H1 (cell line): ENCODE measurements around the gene SPPL2B. TPM values are rescaled to one million over a fixed set of nuclear protein-coding genes. Genes with fewer than 3 reads are reported as not detected.

Experiments
- CTCF ChIA-PET: fragments of 300-600 bp; sonication (Branson Sonifier 250); formaldehyde crosslinking; loops from one replicate; lab custom pipeline; 2021; ENCODE audit not compliant: partially characterized antibody; lab: Charles Lee
- POLR2A ChIA-PET: fragments of 300-600 bp; sonication (Branson Sonifier 250); formaldehyde crosslinking; loops from one replicate; lab custom pipeline; 2021; ENCODE audit warnings: inconsistent platforms; ENCODE audit not compliant: partially characterized antibody; lab: Charles Lee
- DNase-seq, 2 experiments: peaks; one replicate each; pipeline versions ENCODE4 v3.0.0 to v3.0.0-alpha.2; 2010 to 2022; ENCODE audit warnings: low spot score in 2 of 2, low read depth in 1 of 2, mixed read lengths in 1 of 2
- FAIRE-seq: peaks from 2 replicates; lab custom pipeline; 2011; peaks lifted over from hg19 to GRCh38; lab: Jason Lieb, UNC
- H2AFZ ChIP-seq: 2 replicates; pipeline ENCODE4 v1.8.1; 2012; ENCODE audit warnings: low read length, inconsistent platforms
- H2AK5ac ChIP-seq: 2 replicates; pipeline ENCODE4 v1.6.1; 2013; ENCODE audit warnings: low read depth, low read length
- H2BK120ac ChIP-seq: replicated peaks from 2 replicates; pipeline ENCODE3; 2013; ENCODE audit warnings: low read depth, low read length, inconsistent platforms
- H2BK12ac ChIP-seq: 2 replicates; pipeline ENCODE4 v1.6.1; 2013; ENCODE audit warnings: low read depth, low read length
- H2BK15ac ChIP-seq: 2 replicates; pipeline ENCODE4 v1.6.1; 2013; ENCODE audit warnings: low read length
- H2BK20ac ChIP-seq: 2 replicates; pipeline ENCODE4 v1.6.1; 2013; ENCODE audit warnings: low read length
- H2BK5ac ChIP-seq: 2 replicates; pipeline ENCODE4 v1.6.1; 2013; ENCODE audit warnings: low read depth, low read length
- H3K14ac ChIP-seq: 2 replicates; pipeline ENCODE4 v1.6.1; 2013; ENCODE audit warnings: inconsistent platforms; ENCODE audit not compliant: insufficient read length
- H3K18ac ChIP-seq: 2 replicates; pipeline ENCODE4 v1.6.1; 2013; ENCODE audit warnings: low read length; ENCODE audit errors: extremely low read depth
- H3K23ac ChIP-seq: 2 replicates; pipeline ENCODE4 v1.6.1; 2013; ENCODE audit warnings: inconsistent platforms; ENCODE audit not compliant: insufficient read length
- H3K23me2 ChIP-seq: 2 replicates; pipeline ENCODE4 v1.6.1; 2013; ENCODE audit warnings: low read depth, low read length
- H3K27ac ChIP-seq: 2 replicates; pipeline ENCODE4 v1.6.1; 2011; ENCODE audit warnings: low read depth, low read length, inconsistent platforms
- H3K27me3 ChIP-seq, 4 experiments: replicated peaks in 1 of 4; 1 replicate in 1 of 4; 2 replicates in 3 of 4; pipeline versions ENCODE4 v1.6.1 to v1.8.1; 2011 to 2013; ENCODE audit warnings: low read length in 3 of 4, mild to moderate bottlenecking in 3 of 4, inconsistent platforms in 2 of 4, mixed read lengths in 2 of 4, moderate library complexity in 1 of 4; ENCODE audit not compliant: control insufficient read depth in 3 of 4, insufficient read depth in 3 of 4; ENCODE audit errors: extremely low read depth in 1 of 4
- H3K36me3 ChIP-seq, 4 experiments: 2 replicates each; pipeline versions ENCODE4 v1.6.1 to v1.8.1; 2011 to 2013; ENCODE audit warnings: mild to moderate bottlenecking in 4 of 4, low read length in 3 of 4, moderate library complexity in 2 of 4, control low read depth in 1 of 4, inconsistent platforms in 1 of 4; ENCODE audit not compliant: insufficient read depth in 4 of 4, control insufficient read depth in 2 of 4
- H3K4ac ChIP-seq: replicated peaks from 2 replicates; pipeline ENCODE3; 2013; ENCODE audit warnings: low read length, low read depth, mixed read lengths, inconsistent platforms; ENCODE audit not compliant: insufficient read length
- H3K4me1 ChIP-seq, 4 experiments: replicated peaks in 1 of 4; 1 replicate in 1 of 4; 2 replicates in 3 of 4; pipeline versions ENCODE4 v1.6.1 to v1.8.1; 2011 to 2013; ENCODE audit warnings: low read length in 3 of 4, inconsistent platforms in 2 of 4, mixed read lengths in 1 of 4; ENCODE audit not compliant: insufficient read depth in 4 of 4, control insufficient read depth in 3 of 4
- H3K4me2 ChIP-seq, 2 experiments: 2 replicates each; pipeline versions ENCODE4 v1.6.1 to v1.8.1; 2011 to 2013; ENCODE audit warnings: low read depth in 2 of 2, low read length in 2 of 2, control low read depth in 1 of 2, inconsistent platforms in 1 of 2, mild to moderate bottlenecking in 1 of 2; ENCODE audit not compliant: insufficient read depth in 1 of 2
- H3K4me3 ChIP-seq, 4 experiments: fragments of 200-600, 300-600 bp in 1 of 4; sonication (generic), shearing (Covaris generic), sonication (Bioruptor Twin) in 1 of 4; 2 replicates each; pipeline versions ENCODE4 v1.5.1 to v1.8.1; 2011 to 2016; ENCODE audit warnings: low read length in 4 of 4, low read depth in 3 of 4, control low read depth in 2 of 4, inconsistent platforms in 2 of 4, mild to moderate bottlenecking in 2 of 4, mixed read lengths in 1 of 4, moderate library complexity in 1 of 4; ENCODE audit not compliant: insufficient read depth in 2 of 4; ENCODE audit errors: extremely low read depth in 1 of 4
- H3K56ac ChIP-seq: replicated peaks from 2 replicates; pipeline ENCODE3; 2013; ENCODE audit warnings: low read depth, mild to moderate bottlenecking, mixed read lengths, low read length, inconsistent platforms; ENCODE audit not compliant: insufficient read length
- H3K79me1 ChIP-seq: 2 replicates; pipeline ENCODE4 v1.6.1; 2013; ENCODE audit warnings: low read depth, low read length, control low read depth
- H3K79me2 ChIP-seq, 2 experiments: 2 replicates each; pipeline versions ENCODE4 v1.6.1 to v1.8.1; 2012 to 2013; ENCODE audit warnings: low read length in 2 of 2, mild to moderate bottlenecking in 2 of 2, inconsistent platforms in 1 of 2; ENCODE audit not compliant: insufficient read depth in 2 of 2, control insufficient read depth in 1 of 2
- H3K9ac ChIP-seq, 4 experiments: replicated peaks in 1 of 4; 1 replicate in 1 of 4; 2 replicates in 3 of 4; pipeline versions ENCODE4 v1.6.1 to v1.8.1; 2011 to 2013; ENCODE audit warnings: low read depth in 3 of 4, low read length in 3 of 4, control low read depth in 2 of 4, mild to moderate bottlenecking in 2 of 4, moderate library complexity in 2 of 4, inconsistent platforms in 1 of 4; ENCODE audit errors: extremely low read depth in 1 of 4
- H3K9me3 ChIP-seq, 2 experiments: 2 replicates each; pipeline versions ENCODE4 v1.6.1 to v1.8.1; 2012 to 2013; ENCODE audit warnings: mild to moderate bottlenecking in 2 of 2, moderate library complexity in 2 of 2, control low read depth in 1 of 2, inconsistent platforms in 1 of 2, low read depth in 1 of 2, low read length in 1 of 2, mixed read lengths in 1 of 2; ENCODE audit not compliant: insufficient read depth in 2 of 2
- H4K20me1 ChIP-seq, 2 experiments: replicated peaks in 1 of 2; 2 replicates each; pipeline versions ENCODE3 to v1.8.1; 2011 to 2013; ENCODE audit warnings: inconsistent platforms in 2 of 2, low read length in 2 of 2, mild to moderate bottlenecking in 1 of 2; ENCODE audit not compliant: insufficient read depth in 2 of 2, control insufficient read depth in 1 of 2
- H4K5ac ChIP-seq: 2 replicates; pipeline ENCODE4 v1.6.1; 2013; ENCODE audit warnings: low read length, low read depth, mixed read lengths, inconsistent platforms; ENCODE audit not compliant: insufficient read length
- H4K8ac ChIP-seq: 2 replicates; pipeline ENCODE4 v1.8.0; 2013; ENCODE audit warnings: mild to moderate bottlenecking, moderate library complexity, low read length, inconsistent platforms; ENCODE audit not compliant: insufficient read depth; ENCODE audit errors: extremely low read depth
- H4K91ac ChIP-seq: replicated peaks from 2 replicates; pipeline ENCODE3; 2013; ENCODE audit warnings: low read length, mixed read lengths, inconsistent platforms; ENCODE audit not compliant: insufficient read length
- ASH2L ChIP-seq: fragments of 200-600, 300-600 bp; sonication (generic); IDR thresholded peaks from one replicate; pipeline ENCODE4 v1.7.1; 2017; ENCODE audit warnings: low read length
- ATF3 ChIP-seq: IDR thresholded peaks from 2 replicates; pipeline ENCODE4 v1.6.1; 2011; ENCODE audit warnings: low read depth, mild to moderate bottlenecking, low read length; ENCODE audit not compliant: insufficient read depth
- BACH1 ChIP-seq: IDR thresholded peaks from 2 replicates; pipeline ENCODE4 v1.6.1; 2012; ENCODE audit warnings: low read length, improper control_type of control experiment
- BCL11A ChIP-seq, 2 experiments: IDR thresholded peaks; one replicate each; pipeline ENCODE4 v1.6.1; 2011; ENCODE audit warnings: low read depth in 2 of 2, low read length in 2 of 2, mild to moderate bottlenecking in 2 of 2
- HDAC6 ChIP-seq: IDR thresholded peaks from one replicate; pipeline ENCODE4 v1.7.1; 2012; ENCODE audit warnings: low read depth, mild to moderate bottlenecking, inconsistent platforms, low read length, moderate library complexity
- JUN ChIP-seq: IDR thresholded peaks from 2 replicates; pipeline ENCODE4 v1.6.1; 2011; ENCODE audit warnings: low read depth, mild to moderate bottlenecking, improper control_type of control experiment, low read length
- KDM1A ChIP-seq: fragments of 200-600, 300-600 bp; sonication (generic); IDR thresholded peaks from 2 replicates; pipeline ENCODE4 v1.7.1; 2016; ENCODE audit warnings: mild to moderate bottlenecking, low read length, borderline replicate concordance
- SIX5 ChIP-seq: IDR thresholded peaks from 2 replicates; pipeline ENCODE4 v1.6.1; 2011; ENCODE audit warnings: mild to moderate bottlenecking, low read depth, low read length
- SUZ12 ChIP-seq: fragments of 200-600 bp; sonication (generic); IDR thresholded peaks from 2 replicates; pipeline ENCODE4 v1.6.1; 2012; ENCODE audit warnings: mild to moderate bottlenecking, inconsistent platforms, low read length, moderate library complexity, mixed read lengths
- TBP ChIP-seq: IDR thresholded peaks from 2 replicates; pipeline ENCODE4 v1.6.1; 2011; ENCODE audit warnings: low read depth, low read length, improper control_type of control experiment
- USF2 ChIP-seq: IDR thresholded peaks from 2 replicates; pipeline ENCODE4 v1.6.1; 2011; ENCODE audit warnings: low read length, improper control_type of control experiment
- YY1 ChIP-seq: IDR thresholded peaks from 2 replicates; pipeline ENCODE4 v1.6.1; 2011; ENCODE audit warnings: low read depth, mild to moderate bottlenecking, low read length
- WGBS, 2 experiments: shearing (Covaris generic) in 1 of 2; methylation state at CpG; one replicate each; pipeline versions ENCODE4 v1.1.6 to v1.1.7; 2013 to 2015; ENCODE audit warnings: low lambda C conversion rate in 2 of 2, mixed read lengths in 2 of 2, inconsistent platforms in 1 of 2, low coverage in 1 of 2, missing lambda C conversion rate in 1 of 2; ENCODE audit not compliant: insufficient replicate concordance in 2 of 2, insufficient coverage in 1 of 2, insufficient read length in 1 of 2; ENCODE audit errors: extremely low coverage in 1 of 2, missing lambda C conversion rate in 1 of 2; 5-methylcytosine and 5-hydroxymethylcytosine counted together
- polyA plus RNA-seq, 7 experiments: library from polyadenylated mRNA; depleted of rRNA in 3 of 7; stranded (reverse) in 5 of 7; unstranded in 2 of 7; fragments of >200 nt in 5 of 7; fragments of 200-250 nt in 2 of 7; gene quantifications; 1 replicate in 5 of 7; 2 replicates in 1 of 7; 4 replicates in 1 of 7; pipeline versions ENCODE4 v1.2.1 to v1.2.3, GENCODE V29; 2011 to 2013; ENCODE audit warnings: missing spikeins in 2 of 7, mixed read lengths in 2 of 7
- total RNA-seq: library from RNA; stranded (reverse); fragmentation: NEBNext Ultra II Directional; extraction: Animal tissue kit (Norgen Biotek cat#: 25700); gene quantifications from 2 replicates; pipeline ENCODE4 v1.2.1, GENCODE V29; 2021

SPPL2B gene
- total and polyA plus RNA-seq, 2 of the 8 experiments (the other 6 are each of a cell fraction or from before 2014, with no cell fraction given): 34.8 to 55.7 TPM

GRCh38 chr19:2296141-2296540, 32.3 kb upstream of the SPPL2B start:
- H3K36me3 ChIP-seq: no peaks in the 10 kb centered on the region
- no peak overlapping the region for H2BK5ac ChIP-seq
- H4K5ac ChIP-seq: no peak overlapping the region
- CTCF ChIA-PET: interaction anchor here (0.6 to 3.3 kb wide), 4 partner anchors 9 to 304 kb away, joined by 3 to 23 read pairs (median 5); no protein-coding TSS in a partner anchor
- H3K4me2 ChIP-seq: no peak overlapping the region
- no peak overlapping the region for H2BK15ac ChIP-seq
- FAIRE-seq: no peak
- H3K4ac ChIP-seq: no peak overlapping the region
- no peak overlapping the region for H3K9ac ChIP-seq
- no peak overlapping the region for H2AK5ac ChIP-seq
- peaks cover 0 to 2% of the 10 kb centered on the region in 2 experiments for H4K20me1 ChIP-seq
- H3K9me3 ChIP-seq: no peaks in the 10 kb centered on the region
- H3K4me1 ChIP-seq: peaks cover 0 to 5% (median 3%) of the 10 kb centered on the region in 4 experiments; a peak in 3 of 7 replicates
- no peak overlapping the region for H2AFZ ChIP-seq
- H2BK12ac ChIP-seq: no peak overlapping the region
- no peak overlapping the region for H3K27ac ChIP-seq
- peak overlapping the region; percentile 25; the same call in 1 of the 2 replicates for H4K8ac ChIP-seq
- H3K79me1 ChIP-seq: no peaks in the 10 kb centered on the region
- no peak overlapping the region for H4K91ac ChIP-seq
- H2BK20ac ChIP-seq: no peak overlapping the region
- no peak overlapping the region for H3K56ac ChIP-seq
- TF ChIP-seq ATF3: no peak
- TF ChIP-seq BCL11A (IDR thresholded peaks at IDR 0.05; ENCODE audit: low read depth in 2 of 2, low read length in 2 of 2): no peak
- TF ChIP-seq SUZ12: no peak
- no peak for TF ChIP-seq YY1
- TF ChIP-seq SIX5: no peak
- TF ChIP-seq JUN: no peak
- TF ChIP-seq BACH1: no peak
- no peak for TF ChIP-seq TBP
- no peak for TF ChIP-seq KDM1A
- no peak for TF ChIP-seq ASH2L
- TF ChIP-seq USF2: no peak
- TF ChIP-seq HDAC6: no peak
- H3K18ac ChIP-seq: no peak overlapping the region
- H3K27me3 ChIP-seq: peaks cover 14 to 23% (median 20%) of the 10 kb centered on the region in 4 experiments
- DNase-seq: no peak
- H3K79me2 ChIP-seq: no peaks in the 10 kb centered on the region
- H3K14ac ChIP-seq: no peak overlapping the region
- peaks cover 3% of the 10 kb centered on the region; the same call in 1 of the 2 replicates for H3K23me2 ChIP-seq
- POLR2A ChIA-PET: interaction anchor here (0.6 to 3.9 kb wide), 8 partner anchors 9 to 426 kb away, joined by 3 to 16 read pairs (median 4); partner anchors contain the start of genes LINGO3 and PEAK3
- no peak overlapping the region for H3K4me3 ChIP-seq
- H3K23ac ChIP-seq: no peak overlapping the region
- no peak overlapping the region for H2BK120ac ChIP-seq
- WGBS, 2 experiments: 93% methylated on average over 16 of the region's 16 CpGs; no CpG with 5 or more reads in 1 of the 2 experiments
